HepG2 (cell line): ENCODE measurements around the gene ALS2. TPM values are rescaled to one million over a fixed set of nuclear protein-coding genes. Genes with fewer than 3 reads are reported as not detected.
A peak's percentile ranks its signal among the peaks of the same experiment; 100 is the strongest.

ENCODE experiments used
- ATF7-NPFF ChIP-seq: sonication (generic); formaldehyde crosslinking; IDR thresholded peaks from 2 replicates; pipeline ENCODE4 v1.8.1; 2023; ENCODE audit warnings: mild to moderate bottlenecking, low read depth, missing genetic modification reagents, moderate library complexity
- CREB1 ChIP-seq, 2 experiments: fragments of 450-650 bp in 1 of 2; IDR thresholded peaks; 2 replicates each; pipeline ENCODE4 v1.6.1; 2016 to 2017; ENCODE audit warnings: control low read depth in 1 of 2, mild to moderate bottlenecking in 1 of 2, missing compliant biosample characterization in 1 of 2, missing genetic modification characterization in 1 of 2
- FOXA3 ChIP-seq: IDR thresholded peaks from 2 replicates; pipeline ENCODE4 v1.6.1; 2016; ENCODE audit warnings: missing genetic modification reagents, missing compliant biosample characterization
- GPBP1L1 ChIP-seq: sonication (generic); formaldehyde crosslinking; IDR thresholded peaks from 2 replicates; pipeline ENCODE4 v1.5.0; 2020; ENCODE audit warnings: mild to moderate bottlenecking, missing genetic modification reagents
- HMGA1 ChIP-seq: sonication (generic); formaldehyde crosslinking; conservative IDR thresholded peaks from 2 replicates; pipeline ENCODE4 v1.4.0; 2020; ENCODE audit warnings: missing genetic modification reagents
- HNRNPUL1 ChIP-seq: fragments of 200-400 bp; formaldehyde crosslinking; IDR thresholded peaks from 2 replicates; pipeline ENCODE4 v1.6.1; 2017; ENCODE audit warnings: low read depth, mild to moderate bottlenecking, low read length, moderate library complexity
- MAFF ChIP-seq: IDR thresholded peaks from 2 replicates; pipeline ENCODE4 v1.6.1; 2011; ENCODE audit warnings: low read depth, low read length, improper control_type of control experiment
- MAFK ChIP-seq, 2 experiments: IDR thresholded peaks in 1 of 2; conservative IDR thresholded peaks in 1 of 2; 2 replicates each; pipeline ENCODE4 v1.6.1; 2011; ENCODE audit warnings: improper control_type of control experiment in 2 of 2, low read length in 2 of 2
- MLX ChIP-seq: IDR thresholded peaks from 2 replicates; pipeline ENCODE4 v1.6.1; 2016
- POGK ChIP-seq: sonication (generic); formaldehyde crosslinking; conservative IDR thresholded peaks from 2 replicates; pipeline ENCODE4 v1.8.0; 2022; ENCODE audit warnings: mild to moderate bottlenecking, moderate library complexity, missing genetic modification reagents
- ZBTB7A ChIP-seq: sonication (generic); formaldehyde crosslinking; IDR thresholded peaks from 2 replicates; pipeline ENCODE4 v1.8.0; 2022; ENCODE audit warnings: mild to moderate bottlenecking, missing genetic modification reagents
- ZKSCAN8 ChIP-seq: IDR thresholded peaks from 2 replicates; pipeline ENCODE4 v1.6.1; 2016; ENCODE audit warnings: borderline replicate concordance, missing genetic modification reagents, missing compliant biosample characterization
- ZNF205 ChIP-seq: IDR thresholded peaks from 2 replicates; pipeline ENCODE4 v1.6.1; 2018; ENCODE audit warnings: missing biosample characterization, missing genetic modification reagents
- ZNF383 ChIP-seq: sonication (generic); formaldehyde crosslinking; IDR thresholded peaks from 2 replicates; pipeline ENCODE4 v1.4.0; 2020; ENCODE audit warnings: missing genetic modification reagents, mild to moderate bottlenecking, borderline replicate concordance
- ZNF879 ChIP-seq: sonication (generic); formaldehyde crosslinking; IDR thresholded peaks from 2 replicates; pipeline ENCODE4 v1.8.1; 2023; ENCODE audit warnings: missing genetic modification reagents
- polyA plus RNA-seq, 8 experiments: library from polyadenylated mRNA; depleted of rRNA in 3 of 8; stranded (reverse) in 7 of 8; unstranded in 1 of 8; fragments of >200 nt; fragmentation: Illumina TruSeq in 4 of 8; extraction: Trizol in 4 of 8; gene quantifications; 2 replicates each; pipeline versions ENCODE4 v1.2.1 to v1.2.3, GENCODE V29; 2011 to 2016; ENCODE audit warnings: low read depth in 4 of 8, missing spikeins in 1 of 8, mixed read lengths in 1 of 8; ENCODE audit not compliant: insufficient read depth in 1 of 8
- total RNA-seq, 5 experiments: library from RNA; depleted of rRNA; stranded (reverse); fragments of >200 nt; fragmentation: Illumina TruSeq; extraction: Trizol; gene quantifications; 2 replicates each; pipeline ENCODE4 v1.2.3, GENCODE V29; 2016; ENCODE audit warnings: low read depth in 1 of 5
- TF ChIP-seq, protein P1 (sequence below): sonication (generic); formaldehyde crosslinking; IDR thresholded peaks from 2 replicates; pipeline ENCODE4 v1.4.0; 2020; ENCODE audit warnings: missing genetic modification reagents, mild to moderate bottlenecking, borderline replicate concordance
- TF ChIP-seq, protein P2 (sequence below): sonication (generic); formaldehyde crosslinking; IDR thresholded peaks from 2 replicates; pipeline ENCODE4 v1.5.0; 2020; ENCODE audit warnings: mild to moderate bottlenecking, missing genetic modification reagents
- TF ChIP-seq, protein P3 (sequence below): sonication (generic); formaldehyde crosslinking; IDR thresholded peaks from 2 replicates; pipeline ENCODE4 v1.5.1; 2020; ENCODE audit warnings: missing genetic modification reagents, mild to moderate bottlenecking, borderline replicate concordance

ALS2 gene
- total and polyA plus RNA-seq, 2 of the 13 experiments (the other 11 are each of a cell fraction or from before 2014, with no cell fraction given): 12.7 to 19.3 TPM

DNA sequence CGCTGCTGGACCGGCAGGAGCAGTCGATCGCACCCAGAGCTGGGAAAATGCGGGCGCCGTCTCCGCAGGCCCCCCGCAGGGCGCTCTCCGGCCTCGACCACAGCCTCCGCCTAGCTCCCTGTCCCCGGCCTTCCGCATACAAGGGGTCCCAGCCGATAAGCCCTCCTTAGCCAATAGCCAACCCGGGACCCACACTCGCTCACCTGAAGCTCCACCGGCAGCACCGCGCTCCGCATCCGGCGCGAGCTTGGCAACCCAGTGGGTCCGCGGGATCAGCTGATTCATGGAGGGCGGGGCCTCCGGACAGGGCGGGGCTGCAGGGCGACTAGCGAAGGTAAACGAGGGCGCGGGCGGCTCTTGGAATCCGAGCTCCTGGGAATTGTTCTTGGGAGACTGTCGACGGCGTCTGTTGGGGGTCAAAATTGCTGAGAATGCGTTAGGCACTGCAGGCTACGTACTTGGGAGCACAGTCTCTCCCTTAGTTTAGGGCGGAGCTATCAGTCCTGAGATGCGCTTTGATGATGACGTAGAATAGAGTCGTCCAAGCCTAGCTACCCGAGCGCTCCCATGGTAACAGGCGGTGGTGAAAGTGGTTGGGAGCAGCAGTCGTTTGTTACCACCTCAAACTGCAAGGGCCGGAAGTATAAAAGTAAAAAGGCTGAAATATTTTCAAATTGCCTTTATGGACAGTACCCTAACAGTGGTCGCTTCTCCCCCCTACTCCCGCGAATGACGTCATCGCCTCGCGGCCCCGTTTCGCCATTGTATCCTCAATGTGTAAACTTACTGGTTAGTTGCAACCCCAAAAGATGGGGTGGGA lies at the start of gene ALS2 (continued):
- TF ChIP-seq GPBP1L1 (CRISPR knock-in tag) (no peak), ZNF879 (CRISPR knock-in tag) (peak; percentile 78; the same call in 1 of the 2 replicates), MAFK (conservative IDR thresholded peaks at IDR 0.05 in 1 of 2, IDR thresholded peaks at IDR 0.05 in 1 of 2; ENCODE audit: low read length in 2 of 2) (peak; percentile 84 to 88), CREB1 (IDR thresholded peaks at IDR 0.05) (peak; percentile 98), CREB1 (CRISPR knock-in tag; IDR thresholded peaks at IDR 0.05) (peak; percentile 99), HMGA1 (CRISPR knock-in tag) (no peak), FOXA3 (peak; percentile 69), ZNF383 (CRISPR knock-in tag) (no peak; the same call in 1 of the 2 replicates), ZKSCAN8 (peak; percentile 81; the same call in 1 of the 2 replicates), HNRNPUL1 (no peak), ZNF205 (CRISPR knock-in tag) (peak; percentile 68; the same call in 1 of the 2 replicates), MLX (CRISPR knock-in tag) (no peak), ZBTB7A (CRISPR knock-in tag) (0 out of 2 replicates have a peak, but pooled peaks have one; percentile 37), MAFF (peak; percentile 76), ATF7-NPFF (CRISPR knock-in tag) (peak; percentile 30), POGK (CRISPR knock-in tag) (0 out of 2 replicates have a peak, but pooled peaks have one; percentile 49)
- TF ChIP-seq, protein P1, sequence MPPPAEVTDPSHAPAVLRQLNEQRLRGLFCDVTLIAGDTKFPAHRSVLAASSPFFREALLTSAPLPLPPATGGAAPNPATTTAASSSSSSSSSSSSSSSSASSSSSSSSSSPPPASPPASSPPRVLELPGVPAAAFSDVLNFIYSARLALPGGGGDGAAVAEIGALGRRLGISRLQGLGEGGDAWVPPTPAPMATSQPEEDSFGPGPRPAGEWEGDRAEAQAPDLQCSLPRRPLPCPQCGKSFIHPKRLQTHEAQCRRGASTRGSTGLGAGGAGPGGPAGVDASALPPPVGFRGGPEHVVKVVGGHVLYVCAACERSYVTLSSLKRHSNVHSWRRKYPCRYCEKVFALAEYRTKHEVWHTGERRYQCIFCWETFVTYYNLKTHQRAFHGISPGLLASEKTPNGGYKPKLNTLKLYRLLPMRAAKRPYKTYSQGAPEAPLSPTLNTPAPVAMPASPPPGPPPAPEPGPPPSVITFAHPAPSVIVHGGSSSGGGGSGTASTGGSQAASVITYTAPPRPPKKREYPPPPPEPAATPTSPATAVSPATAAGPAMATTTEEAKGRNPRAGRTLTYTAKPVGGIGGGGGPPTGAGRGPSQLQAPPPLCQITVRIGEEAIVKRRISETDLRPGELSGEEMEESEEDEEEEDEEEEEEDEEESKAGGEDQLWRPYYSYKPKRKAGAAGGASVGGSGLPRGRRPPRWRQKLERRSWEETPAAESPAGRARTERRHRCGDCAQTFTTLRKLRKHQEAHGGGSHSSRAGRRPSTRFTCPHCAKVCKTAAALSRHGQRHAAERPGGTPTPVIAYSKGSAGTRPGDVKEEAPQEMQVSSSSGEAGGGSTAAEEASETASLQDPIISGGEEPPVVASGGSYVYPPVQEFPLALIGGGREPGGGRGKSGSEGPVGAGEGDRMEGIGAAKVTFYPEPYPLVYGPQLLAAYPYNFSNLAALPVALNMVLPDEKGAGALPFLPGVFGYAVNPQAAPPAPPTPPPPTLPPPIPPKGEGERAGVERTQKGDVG (CRISPR knock-in tag): no peak
- TF ChIP-seq, protein P2, sequence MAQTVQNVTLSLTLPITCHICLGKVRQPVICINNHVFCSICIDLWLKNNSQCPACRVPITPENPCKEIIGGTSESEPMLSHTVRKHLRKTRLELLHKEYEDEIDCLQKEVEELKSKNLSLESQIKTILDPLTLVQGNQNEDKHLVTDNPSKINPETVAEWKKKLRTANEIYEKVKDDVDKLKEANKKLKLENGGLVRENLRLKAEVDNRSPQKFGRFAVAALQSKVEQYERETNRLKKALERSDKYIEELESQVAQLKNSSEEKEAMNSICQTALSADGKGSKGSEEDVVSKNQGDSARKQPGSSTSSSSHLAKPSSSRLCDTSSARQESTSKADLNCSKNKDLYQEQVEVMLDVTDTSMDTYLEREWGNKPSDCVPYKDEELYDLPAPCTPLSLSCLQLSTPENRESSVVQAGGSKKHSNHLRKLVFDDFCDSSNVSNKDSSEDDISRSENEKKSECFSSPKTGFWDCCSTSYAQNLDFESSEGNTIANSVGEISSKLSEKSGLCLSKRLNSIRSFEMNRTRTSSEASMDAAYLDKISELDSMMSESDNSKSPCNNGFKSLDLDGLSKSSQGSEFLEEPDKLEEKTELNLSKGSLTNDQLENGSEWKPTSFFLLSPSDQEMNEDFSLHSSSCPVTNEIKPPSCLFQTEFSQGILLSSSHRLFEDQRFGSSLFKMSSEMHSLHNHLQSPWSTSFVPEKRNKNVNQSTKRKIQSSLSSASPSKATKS (CRISPR knock-in tag): no peak
- TF ChIP-seq, protein P3, sequence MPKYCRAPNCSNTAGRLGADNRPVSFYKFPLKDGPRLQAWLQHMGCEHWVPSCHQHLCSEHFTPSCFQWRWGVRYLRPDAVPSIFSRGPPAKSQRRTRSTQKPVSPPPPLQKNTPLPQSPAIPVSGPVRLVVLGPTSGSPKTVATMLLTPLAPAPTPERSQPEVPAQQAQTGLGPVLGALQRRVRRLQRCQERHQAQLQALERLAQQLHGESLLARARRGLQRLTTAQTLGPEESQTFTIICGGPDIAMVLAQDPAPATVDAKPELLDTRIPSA (CRISPR knock-in tag): no peak
